Mucosa of stomach (tissue), 1 donor: ENCODE measurements around the gene RANBP2.
"Not testable (repeated sequence)": the region's sequence is repeated elsewhere in the genome, so short reads cannot be mapped to it uniquely, and the experiment has no call there.

Source experiments
- H3K27me3 ChIP-seq: one replicate; pipeline ENCODE4 v1.7.0; 2013; ENCODE audit warnings: mild to moderate bottlenecking, low read length; ENCODE audit not compliant: control insufficient read depth, insufficient read depth
- H3K36me3 ChIP-seq: one replicate; pipeline ENCODE4 v1.7.0; 2013; ENCODE audit warnings: low read length; ENCODE audit not compliant: control insufficient read depth, insufficient read depth
- H3K4me1 ChIP-seq: one replicate; pipeline ENCODE4 v1.7.0; 2013; ENCODE audit warnings: mild to moderate bottlenecking, low read length; ENCODE audit not compliant: control insufficient read depth, insufficient read depth
- H3K4me3 ChIP-seq: one replicate; pipeline ENCODE4 v1.7.0; 2013; ENCODE audit warnings: low read length
- H3K9ac ChIP-seq: one replicate; pipeline ENCODE4 v1.7.0; 2013; ENCODE audit warnings: mild to moderate bottlenecking, low read length, moderate library complexity
- H3K9me3 ChIP-seq: one replicate; pipeline ENCODE4 v1.7.0; 2013; ENCODE audit warnings: mild to moderate bottlenecking, low read length, moderate library complexity; ENCODE audit not compliant: control insufficient read depth
- donor health status: Pancreatic carcinoma.

Gene RANBP2

DNA sequence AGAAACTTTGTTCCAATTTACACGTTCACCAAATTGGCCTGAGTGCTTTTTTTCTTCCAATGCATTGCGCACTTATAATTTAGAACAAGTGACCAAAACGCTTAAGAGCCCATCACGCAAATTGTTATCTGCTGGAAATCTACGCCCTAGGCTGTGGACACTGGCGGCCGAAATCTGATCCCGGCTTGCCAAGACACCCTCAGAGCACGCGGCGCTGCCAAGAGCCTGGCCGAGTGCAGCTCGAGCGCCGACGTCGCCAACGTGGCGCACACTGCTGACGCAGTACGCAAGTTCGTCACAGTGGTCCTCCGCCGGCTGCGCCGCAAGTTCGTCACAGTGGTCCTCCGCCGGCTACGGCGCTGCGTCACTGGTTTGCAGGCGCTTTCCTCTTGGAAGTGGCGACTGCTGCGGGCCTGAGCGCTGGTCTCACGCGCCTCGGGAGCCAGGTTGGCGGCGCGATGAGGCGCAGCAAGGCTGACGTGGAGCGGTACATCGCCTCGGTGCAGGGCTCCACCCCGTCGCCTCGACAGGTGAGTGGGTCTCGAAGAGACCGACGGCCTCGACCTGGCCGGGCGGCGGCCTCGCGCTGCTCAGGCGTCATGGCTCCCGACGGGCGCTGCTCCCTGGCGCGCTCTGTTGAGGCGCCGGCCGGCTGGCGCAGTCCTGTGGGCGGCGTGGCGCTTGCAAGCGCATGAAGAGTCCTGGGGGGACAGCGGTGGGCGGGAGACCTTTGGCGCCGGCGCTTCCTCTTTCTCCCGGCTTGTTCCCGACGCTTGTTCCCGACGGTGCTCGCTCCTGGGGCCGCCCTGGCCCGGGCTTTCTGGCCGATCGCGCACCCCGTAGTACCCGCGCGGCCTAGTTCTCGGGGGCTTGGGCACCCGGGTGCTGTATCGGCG lies at the start of gene RANBP2:
Gene RANBP2, plus strand, starts transcription at position 334 of the 896 bp plus-strand sequence. Its CDS starts 125 bp downstream, at position 459.
- Histone ChIP-seq H3K36me3 (no peaks in the 10 kb centered on the region), H3K4me3 (peak within 1 kb of the TSS; percentile 69)

GRCh38 chr2:108670282-108670681 lies 49.0 kb upstream of the RANBP2 start:
- H3K4me3 ChIP-seq, H3K4me1 ChIP-seq, H3K9me3 ChIP-seq: not testable (repeated sequence)

More for the DNA sequence above, at the start of gene RANBP2:
- H3K4me1 ChIP-seq = peaks cover 4% of the 10 kb centered on the region
- peak within 1 kb of the TSS; percentile 89 for H3K9ac ChIP-seq
- H3K9me3 ChIP-seq = no peaks in the 10 kb centered on the region
- H3K27me3 ChIP-seq = no peaks in the 10 kb centered on the region

GRCh38 chr2:108672200-108672805 lies 47.0 kb upstream of the RANBP2 start:
- not testable (repeated sequence) for H3K36me3 ChIP-seq, H3K4me1 ChIP-seq, H3K9me3 ChIP-seq, H3K27me3 ChIP-seq, H3K9ac ChIP-seq, H3K4me3 ChIP-seq

More at GRCh38 chr2:108670282-108670681, 49.0 kb upstream of the RANBP2 start:
- not testable (repeated sequence) for H3K36me3 ChIP-seq, H3K27me3 ChIP-seq, H3K9ac ChIP-seq

- not testable (repeated sequence) for H3K36me3 ChIP-seq, H3K9me3 ChIP-seq, H3K9ac ChIP-seq, H3K27me3 ChIP-seq, H3K4me1 ChIP-seq, H3K4me3 ChIP-seq
Observed at GRCh38 chr2:108676522-108676921, 42.8 kb upstream of the RANBP2 start.

GRCh38 chr2:108677239-108677744 lies 42.0 kb upstream of the RANBP2 start:
- not testable (repeated sequence) for H3K27me3 ChIP-seq, H3K4me3 ChIP-seq, H3K4me1 ChIP-seq, H3K9ac ChIP-seq, H3K36me3 ChIP-seq, H3K9me3 ChIP-seq

- not testable (repeated sequence) for H3K4me1 ChIP-seq, H3K36me3 ChIP-seq, H3K4me3 ChIP-seq, H3K9ac ChIP-seq, H3K27me3 ChIP-seq, H3K9me3 ChIP-seq
Observed at GRCh38 chr2:108678198-108678651, 41.1 kb upstream of the RANBP2 start.

DNA sequence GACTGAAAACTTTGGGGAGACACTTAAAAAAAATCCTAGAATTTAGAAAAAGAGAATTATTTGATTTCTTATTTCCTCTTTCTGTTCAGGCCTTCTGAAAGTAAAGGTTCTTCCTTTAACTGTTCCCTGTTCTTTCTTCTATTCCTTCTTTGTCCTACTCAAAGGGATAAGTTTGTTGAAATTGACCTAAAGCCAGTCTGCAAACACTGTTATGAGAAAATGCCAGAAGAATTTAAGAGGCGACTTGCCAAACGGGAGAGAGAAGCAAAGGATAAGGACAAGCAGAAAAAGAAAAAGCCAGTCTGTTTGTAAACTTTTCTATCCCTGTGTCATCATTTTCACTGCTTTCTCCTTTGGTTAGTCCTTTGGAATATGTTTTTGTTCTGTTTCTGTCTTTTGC lies 38.5 kb upstream of the RANBP2 start:
- H3K4me1 ChIP-seq, H3K27me3 ChIP-seq, H3K36me3 ChIP-seq, H3K4me3 ChIP-seq, H3K9ac ChIP-seq, H3K9me3 ChIP-seq: not testable (repeated sequence)

GRCh38 chr2:108688818-108689756 lies 30.2 kb upstream of the RANBP2 start:
- H3K9ac ChIP-seq, H3K4me1 ChIP-seq, H3K4me3 ChIP-seq, H3K9me3 ChIP-seq, H3K36me3 ChIP-seq, H3K27me3 ChIP-seq: not testable (repeated sequence)

DNA sequence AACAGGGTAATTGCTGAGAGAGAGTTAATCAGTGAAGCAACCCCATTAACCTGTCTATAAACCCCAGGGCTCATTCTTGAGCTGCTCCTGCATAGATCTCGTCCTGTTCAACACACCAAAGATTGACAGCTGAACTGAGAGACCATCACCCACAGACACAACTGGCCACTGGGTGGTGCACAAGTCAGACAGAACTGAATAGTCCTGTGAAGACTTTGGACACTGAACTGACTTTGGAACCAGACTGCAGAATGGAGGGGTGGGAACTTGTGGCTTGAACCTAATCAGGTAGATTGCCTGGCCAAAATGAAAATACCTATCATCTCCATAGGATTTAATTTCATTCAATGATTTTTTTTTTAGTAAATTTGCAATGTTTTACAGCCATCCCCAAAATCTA lies 29.3 kb upstream of the RANBP2 start:
- H3K9ac ChIP-seq, H3K27me3 ChIP-seq, H3K36me3 ChIP-seq, H3K4me3 ChIP-seq, H3K4me1 ChIP-seq, H3K9me3 ChIP-seq: not testable (repeated sequence)

- no peaks in the 10 kb centered on the region for H3K36me3 ChIP-seq
- H3K27me3 ChIP-seq = no peaks in the 10 kb centered on the region
- H3K9me3 ChIP-seq = no peaks in the 10 kb centered on the region
- no peak overlapping the region for H3K4me3 ChIP-seq
- no peak overlapping the region for H3K9ac ChIP-seq
- no peaks in the 10 kb centered on the region for H3K4me1 ChIP-seq
Observed at GRCh38 chr2:108691447-108691846, 27.8 kb upstream of the RANBP2 start.

- Histone ChIP-seq H3K4me1 (no peaks in the 10 kb centered on the region), H3K27me3 (no peaks in the 10 kb centered on the region), H3K36me3 (no peaks in the 10 kb centered on the region), H3K9ac (no peak overlapping the region), H3K4me3 (no peak overlapping the region), H3K9me3 (no peaks in the 10 kb centered on the region)
Observed at GRCh38 chr2:108701208-108701607, 18.1 kb upstream of the RANBP2 start.
